Activated T-cell treated with anti-CD3 and anti-CD28 coated beads for 1 hour (primary cell): Measurements from ENCODE around the gene RXFP3.
A peak's percentile ranks its signal among the peaks of the same experiment; 100 is the strongest.
"Not testable (repeated sequence)": the region's sequence is repeated elsewhere in the genome, so short reads cannot be mapped to it uniquely, and the experiment has no call there.

Experiments used
- DNase-seq: peaks from one replicate; pipeline ENCODE4 v3.0.0-alpha.2; 2020; ENCODE audit warnings: low read depth

RXFP3 gene

DNA sequence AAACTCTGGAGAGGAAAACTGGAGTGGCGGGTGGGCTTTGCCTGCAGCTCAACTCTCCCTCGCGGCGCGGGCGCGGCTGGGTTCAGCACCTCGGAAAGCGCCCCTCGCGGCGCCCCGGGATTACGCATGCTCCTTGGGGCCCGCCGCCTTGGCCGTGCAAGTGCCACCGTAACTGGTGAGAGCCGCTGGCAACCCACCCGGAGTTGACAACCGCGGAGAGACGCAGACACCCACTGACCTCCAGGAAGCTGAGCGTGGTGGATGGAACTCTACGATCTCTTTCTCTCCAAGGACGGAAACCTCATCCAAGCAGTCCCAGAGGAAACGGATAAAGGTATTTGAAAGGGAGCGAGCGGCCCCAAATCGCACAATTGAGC is 194 bp upstream of the RXFP3 start:
- peak; percentile 6 for DNase-seq

DNA sequence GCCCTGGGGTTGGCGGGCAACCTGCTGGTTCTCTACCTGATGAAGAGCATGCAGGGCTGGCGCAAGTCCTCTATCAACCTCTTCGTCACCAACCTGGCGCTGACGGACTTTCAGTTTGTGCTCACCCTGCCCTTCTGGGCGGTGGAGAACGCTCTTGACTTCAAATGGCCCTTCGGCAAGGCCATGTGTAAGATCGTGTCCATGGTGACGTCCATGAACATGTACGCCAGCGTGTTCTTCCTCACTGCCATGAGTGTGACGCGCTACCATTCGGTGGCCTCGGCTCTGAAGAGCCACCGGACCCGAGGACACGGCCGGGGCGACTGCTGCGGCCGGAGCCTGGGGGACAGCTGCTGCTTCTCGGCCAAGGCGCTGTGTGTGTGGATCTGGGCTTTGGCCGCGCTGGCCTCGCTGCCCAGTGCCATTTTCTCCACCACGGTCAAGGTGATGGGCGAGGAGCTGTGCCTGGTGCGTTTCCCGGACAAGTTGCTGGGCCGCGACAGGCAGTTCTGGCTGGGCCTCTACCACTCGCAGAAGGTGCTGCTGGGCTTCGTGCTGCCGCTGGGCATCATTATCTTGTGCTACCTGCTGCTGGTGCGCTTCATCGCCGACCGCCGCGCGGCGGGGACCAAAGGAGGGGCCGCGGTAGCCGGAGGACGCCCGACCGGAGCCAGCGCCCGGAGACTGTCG is 976 bp downstream of the RXFP3 start:
- no peak for DNase-seq

- no peak for DNase-seq
Observed at GRCh38 chr5:33937707-33938506, 1.7 kb downstream of the RXFP3 start.

GRCh38 chr5:33938507-33938796 is 2.3 kb downstream of the RXFP3 start:
- DNase-seq: no peak

DNA sequence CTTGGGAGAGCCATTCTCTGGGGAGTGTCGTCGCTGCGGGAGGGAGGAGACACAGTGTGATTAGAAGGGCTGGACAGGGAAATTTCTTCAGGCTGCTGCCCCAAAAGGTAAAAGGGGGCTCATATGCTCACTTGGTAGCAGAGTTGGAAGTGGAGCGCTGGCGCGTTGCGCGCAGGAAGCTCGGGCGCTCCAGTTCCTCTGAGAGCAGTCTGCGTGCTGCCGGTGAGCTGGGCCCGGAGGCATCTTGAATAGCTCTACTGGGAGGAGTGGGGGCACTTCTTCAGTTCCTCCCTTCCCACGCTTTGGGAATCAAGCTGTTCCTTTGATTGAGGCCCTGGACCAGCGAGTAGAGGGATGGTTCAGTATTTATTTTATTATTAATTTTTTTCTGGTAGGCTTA is 2.7 kb downstream of the RXFP3 start:
- DNase-seq: no peak

GRCh38 chr5:33939556-33940262 is 3.5 kb downstream of the RXFP3 start:
- no peak for DNase-seq

GRCh38 chr5:33941090-33941489 is 4.9 kb downstream of the RXFP3 start:
- DNase-seq: no peak

DNA sequence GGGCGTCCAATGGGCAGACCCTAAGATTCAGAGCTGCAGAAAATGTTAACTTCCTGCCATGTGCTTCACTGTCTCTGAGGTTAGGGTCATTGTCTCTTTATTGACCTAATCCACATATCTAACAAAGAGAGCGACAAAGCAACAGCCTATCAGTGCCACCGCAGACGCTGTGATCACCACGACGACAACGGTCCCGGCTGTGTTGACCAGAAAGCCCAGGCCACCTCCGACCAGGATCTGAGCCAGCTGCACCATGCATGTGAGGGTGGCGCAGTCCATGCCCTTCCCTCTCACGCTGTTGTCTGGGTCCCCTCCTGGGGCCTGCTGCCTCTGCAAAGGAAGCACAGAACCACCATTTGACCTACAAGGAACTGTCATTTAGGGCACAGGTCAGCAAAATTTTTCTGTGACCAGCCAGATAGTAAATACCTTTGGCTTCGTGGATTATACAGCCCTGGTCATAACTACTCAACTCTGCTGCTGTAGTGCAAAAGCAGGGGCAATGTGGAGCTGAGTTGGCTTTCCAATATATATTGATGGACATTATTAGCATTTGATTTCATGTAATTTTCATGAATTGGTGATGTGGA is 8.5 kb downstream of the RXFP3 start:
- DNase-seq: no peak

GRCh38 chr5:33952175-33952574 is 16.0 kb downstream of the RXFP3 start:
- not testable (repeated sequence) for DNase-seq

DNA sequence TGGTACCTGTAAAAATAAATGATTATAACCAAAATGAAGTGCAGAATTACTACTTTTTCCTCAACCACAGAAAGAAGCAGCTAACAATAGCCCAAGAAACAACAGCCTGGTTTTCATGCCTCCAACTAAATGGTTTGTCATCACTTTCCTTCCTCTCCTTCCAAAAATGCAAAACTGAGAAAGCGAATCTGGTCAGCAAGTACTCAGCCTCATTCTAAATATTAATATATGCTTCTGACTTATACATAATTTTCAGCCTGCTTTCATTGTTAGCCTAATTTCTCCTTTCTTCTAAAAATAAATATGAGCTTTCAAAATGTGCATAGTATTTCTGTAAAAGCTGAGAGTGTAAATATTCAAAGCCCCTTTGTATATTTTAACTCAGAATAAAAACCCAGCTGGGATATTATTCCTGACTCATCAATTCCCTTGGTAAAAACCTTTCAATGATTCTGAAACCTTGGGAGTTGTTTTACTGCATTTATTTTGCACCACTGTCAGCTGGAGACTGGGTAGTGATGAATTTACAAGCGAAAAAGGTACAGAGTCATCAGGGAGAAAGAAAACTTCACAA is 21.5 kb downstream of the RXFP3 start:
- no peak for DNase-seq

DNA sequence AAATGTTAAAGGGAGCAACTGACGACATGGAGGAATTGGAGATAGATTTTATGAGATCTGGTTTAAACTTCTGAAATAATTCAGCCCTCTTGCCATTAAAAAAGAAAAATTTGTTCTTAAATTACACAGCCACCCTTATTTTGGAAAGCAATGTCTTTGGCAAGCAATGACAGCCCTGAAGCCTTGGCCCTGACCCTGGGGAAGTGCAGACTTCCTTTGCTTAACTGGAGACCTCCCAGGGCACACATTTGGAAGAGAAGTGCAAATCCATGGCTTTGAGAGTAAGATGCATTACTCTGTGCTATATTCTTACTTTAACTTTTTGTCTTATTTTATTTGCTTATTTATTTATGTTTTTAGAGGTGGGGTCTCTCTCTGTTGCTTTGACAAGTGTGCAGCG is 22.0 kb downstream of the RXFP3 start:
- DNase-seq: no peak

DNA sequence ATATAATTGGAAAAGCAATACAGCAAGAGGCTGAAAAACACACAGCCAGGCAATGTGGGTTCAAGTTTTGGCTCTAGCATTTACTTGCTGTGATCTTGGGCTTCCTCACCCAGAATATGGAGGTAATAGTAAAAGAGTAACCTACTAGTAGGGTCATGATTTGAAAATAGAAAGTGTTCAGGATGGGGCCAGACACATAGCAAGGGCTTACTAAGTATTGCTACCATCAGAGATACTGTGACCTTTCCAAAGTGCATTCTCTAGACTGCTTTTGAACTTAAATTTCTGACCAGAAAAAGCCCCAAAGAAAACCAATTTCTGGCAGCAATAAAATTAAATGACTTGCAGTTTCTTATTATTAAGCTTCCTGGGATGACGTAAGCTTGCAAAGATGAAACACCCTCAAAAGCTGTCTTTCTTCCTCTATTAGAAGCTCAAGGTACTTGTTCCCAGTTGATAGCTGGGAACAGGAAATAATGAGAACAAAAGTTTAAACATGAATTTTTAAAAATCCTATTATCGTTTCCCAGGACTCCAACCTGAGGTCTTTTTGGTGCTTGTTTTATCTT is 28.0 kb downstream of the RXFP3 start:
- no peak for DNase-seq

- no peak for DNase-seq
Observed at GRCh38 chr5:33966805-33967204, 30.6 kb downstream of the RXFP3 start.

DNA sequence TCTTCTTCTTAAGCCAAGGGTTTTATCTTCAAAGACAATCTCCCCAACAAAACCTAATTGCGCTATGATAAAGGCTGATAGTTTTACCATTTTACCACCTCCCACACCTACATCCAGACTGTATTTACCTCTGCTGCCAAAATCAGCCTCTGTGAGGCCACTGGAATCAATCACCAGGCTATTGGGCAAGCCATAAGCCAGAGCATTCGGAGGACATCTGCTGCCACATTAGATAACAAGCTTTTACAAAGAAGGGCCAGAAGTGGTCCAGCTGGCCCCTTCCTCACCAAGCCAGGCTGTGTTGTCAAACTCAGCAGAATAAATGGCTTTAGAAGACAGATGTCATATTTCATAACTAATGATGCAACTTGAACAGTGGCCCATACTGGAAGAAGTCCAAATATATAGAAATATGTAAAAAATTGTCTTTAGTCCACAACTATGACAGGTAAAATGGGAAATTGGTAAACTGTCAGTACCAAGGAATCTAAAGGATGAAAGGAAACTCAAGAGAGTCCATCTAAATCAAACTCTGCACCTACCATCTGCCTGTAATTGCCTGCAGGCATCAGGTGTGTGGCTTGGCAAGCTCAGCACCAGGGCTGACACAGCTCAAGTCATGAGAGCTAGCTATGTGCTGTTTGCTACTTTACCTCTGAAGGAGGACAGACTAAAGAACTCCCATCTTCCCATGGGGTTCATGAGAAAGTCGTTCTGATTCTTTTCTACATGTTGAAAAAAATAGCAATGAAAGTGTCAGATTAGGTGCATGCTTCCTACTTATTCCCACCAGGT is 32.2 kb downstream of the RXFP3 start:
- DNase-seq: no peak

GRCh38 chr5:33969572-33970452 is 33.6 kb downstream of the RXFP3 start:
- DNase-seq: no peak

GRCh38 chr5:33973271-33973670 is 37.1 kb downstream of the RXFP3 start:
- DNase-seq: no peak

DNA sequence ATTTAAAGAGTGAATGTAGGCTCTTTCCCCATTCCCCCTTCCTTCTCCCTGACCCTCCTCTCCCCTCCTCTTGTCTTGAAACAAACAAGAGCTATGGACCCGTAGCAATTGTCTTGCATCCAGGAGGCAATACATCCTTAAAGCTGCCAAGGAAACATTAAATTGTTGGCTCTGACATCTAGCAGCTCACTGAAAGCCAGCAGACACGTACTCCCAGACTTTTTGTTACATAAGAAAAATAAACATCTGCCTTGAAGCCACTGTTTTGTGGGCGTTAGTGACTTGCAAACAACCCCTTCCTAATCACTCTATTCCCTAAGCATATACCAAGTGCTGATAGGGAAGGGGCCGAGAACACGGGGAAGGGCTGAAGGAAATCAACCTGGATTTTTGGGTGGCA is 39.7 kb downstream of the RXFP3 start:
- no peak for DNase-seq

- DNase-seq: no peak
Observed at GRCh38 chr5:33976307-33976706, 40.1 kb downstream of the RXFP3 start.

DNA sequence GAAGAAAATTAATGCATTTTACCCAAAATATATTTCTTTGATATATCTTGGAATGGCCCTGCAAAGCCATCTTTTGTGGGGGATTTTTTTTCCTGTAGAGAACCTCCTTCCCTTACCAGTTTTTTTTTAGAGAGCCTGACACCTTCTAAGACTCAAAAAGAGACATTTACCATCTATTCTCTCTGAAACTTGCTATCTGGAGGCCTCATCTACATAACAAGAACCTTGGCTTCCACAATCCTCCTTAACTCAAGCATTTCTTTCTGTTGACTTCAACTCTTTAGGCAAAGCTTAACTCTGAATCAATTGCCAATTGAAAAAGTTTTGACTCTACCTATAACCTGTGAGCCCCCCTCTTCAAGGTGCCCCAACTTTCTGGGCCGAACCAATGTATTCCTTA is 42.1 kb downstream of the RXFP3 start:
- no peak for DNase-seq

DNA sequence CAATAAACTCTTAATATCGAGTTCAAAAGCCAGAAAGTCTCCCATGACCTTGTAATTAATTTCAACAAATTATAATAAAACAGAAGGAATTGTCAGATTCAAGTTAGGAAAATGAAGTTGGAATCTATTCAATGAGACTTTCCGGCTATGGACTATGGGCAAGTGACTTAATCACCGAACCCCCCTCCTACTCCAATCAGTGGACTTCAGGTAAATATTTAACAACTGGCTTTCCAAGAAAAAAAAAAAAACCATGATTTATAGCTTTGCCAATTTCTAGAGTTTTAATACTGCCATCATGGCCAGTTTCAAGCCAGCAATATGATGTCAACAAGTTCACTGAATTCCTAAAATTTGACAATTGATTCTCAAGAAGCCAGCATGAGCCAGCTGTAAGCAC is 43.8 kb downstream of the RXFP3 start:
- no peak for DNase-seq
